Spleen (tissue), 7 donors: ENCODE data around the gene FBXL16.

Source experiments
- POLR2A ChIP-seq, 3 donors: fragments of 450-650 bp; IDR thresholded peaks; one replicate each; pipeline ENCODE4 v1.5.1; 2017; ENCODE audit warnings: antibody characterized with exemption in 3 of 3, mild to moderate bottlenecking in 1 of 3
- POLR2AphosphoS5 ChIP-seq, 3 donors: sonication (generic); formaldehyde crosslinking; IDR thresholded peaks; one replicate each; pipeline ENCODE4 v1.5.1; 2017; ENCODE audit warnings: antibody characterized with exemption in 3 of 3
- TF ChIP-seq, protein P1 (sequence below), 11 experiments: fragments of 200-600 bp in 7 of 11; fragments of 450-650 bp in 4 of 11; sonication (generic) in 4 of 11; IDR thresholded peaks in 8 of 11; conservative IDR thresholded peaks in 3 of 11; 1 replicate in 7 of 11; 2 replicates in 4 of 11; pipeline versions ENCODE4 v1.4.0 to v1.8.0; 2016 to 2021; ENCODE audit warnings: antibody characterized with exemption in 11 of 11, inconsistent platforms in 4 of 11, mild to moderate bottlenecking in 1 of 11
- donor health status: DM: no; HTN: no; CAD: no; lungs with moderate emphysema.
- donor health status: DM: no; HTN: no; CAD: no.
- donor health status: DM: no; HTN: no; CAD: no.

DNA sequence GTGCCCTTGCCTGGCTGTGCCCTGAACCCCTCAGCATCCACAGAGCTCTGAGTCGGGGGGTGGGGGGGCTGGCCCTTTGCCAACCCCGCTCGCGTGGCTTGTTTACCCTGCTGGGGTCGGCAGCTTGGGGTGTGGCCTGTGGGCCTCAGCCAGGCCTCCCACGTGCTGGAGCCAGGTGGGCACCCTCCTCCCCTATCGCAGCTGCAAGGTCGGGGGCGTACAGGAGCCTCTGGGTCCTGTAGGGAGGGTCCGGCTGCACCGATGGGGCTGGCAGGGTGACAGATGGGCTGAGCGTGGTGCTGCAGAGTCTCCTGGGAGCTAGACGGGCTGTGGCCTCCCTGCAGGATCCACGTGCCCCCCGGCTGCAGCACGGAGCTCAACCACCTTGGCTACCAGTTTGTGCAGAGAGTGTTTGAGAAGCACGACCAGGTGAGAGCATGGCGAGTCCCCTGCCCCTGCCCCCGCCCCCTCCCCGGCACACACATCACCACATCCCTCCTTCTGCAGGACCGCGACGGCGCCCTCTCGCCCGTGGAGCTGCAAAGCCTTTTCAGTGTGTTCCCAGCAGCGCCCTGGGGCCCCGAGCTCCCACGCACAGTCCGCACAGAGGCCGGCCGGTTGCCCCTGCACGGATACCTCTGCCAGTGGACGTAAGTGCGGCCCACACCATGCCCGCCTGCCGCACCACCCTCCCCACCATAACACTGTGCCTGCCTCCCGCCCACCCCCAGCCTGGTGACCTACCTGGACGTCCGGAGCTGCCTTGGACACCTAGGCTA is 34.1 kb downstream of the FBXL16 start:
- TF ChIP-seq, protein P1, sequence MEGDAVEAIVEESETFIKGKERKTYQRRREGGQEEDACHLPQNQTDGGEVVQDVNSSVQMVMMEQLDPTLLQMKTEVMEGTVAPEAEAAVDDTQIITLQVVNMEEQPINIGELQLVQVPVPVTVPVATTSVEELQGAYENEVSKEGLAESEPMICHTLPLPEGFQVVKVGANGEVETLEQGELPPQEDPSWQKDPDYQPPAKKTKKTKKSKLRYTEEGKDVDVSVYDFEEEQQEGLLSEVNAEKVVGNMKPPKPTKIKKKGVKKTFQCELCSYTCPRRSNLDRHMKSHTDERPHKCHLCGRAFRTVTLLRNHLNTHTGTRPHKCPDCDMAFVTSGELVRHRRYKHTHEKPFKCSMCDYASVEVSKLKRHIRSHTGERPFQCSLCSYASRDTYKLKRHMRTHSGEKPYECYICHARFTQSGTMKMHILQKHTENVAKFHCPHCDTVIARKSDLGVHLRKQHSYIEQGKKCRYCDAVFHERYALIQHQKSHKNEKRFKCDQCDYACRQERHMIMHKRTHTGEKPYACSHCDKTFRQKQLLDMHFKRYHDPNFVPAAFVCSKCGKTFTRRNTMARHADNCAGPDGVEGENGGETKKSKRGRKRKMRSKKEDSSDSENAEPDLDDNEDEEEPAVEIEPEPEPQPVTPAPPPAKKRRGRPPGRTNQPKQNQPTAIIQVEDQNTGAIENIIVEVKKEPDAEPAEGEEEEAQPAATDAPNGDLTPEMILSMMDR (IDR thresholded peaks at IDR 0.05 in 8 of 11, conservative IDR thresholded peaks at IDR 0.05 in 3 of 11), result no peak
- TF ChIP-seq POLR2AphosphoS5 (IDR thresholded peaks at IDR 0.05) (no peak), POLR2A (IDR thresholded peaks at IDR 0.05) (no peak)
